HL-60 (cell line): ENCODE data around the gene CLDN9.

ENCODE experiments used
- CTCF ChIP-seq: IDR thresholded peaks from one replicate; pipeline ENCODE4 v1.5.1; 2011; ENCODE audit warnings: low read length, control low read depth, inconsistent platforms; ENCODE audit not compliant: insufficient read depth
- GABPA ChIP-seq: IDR thresholded peaks from 2 replicates; pipeline ENCODE4 v1.6.1; 2012; ENCODE audit warnings: low read depth
- POLR2AphosphoS5 ChIP-seq: IDR thresholded peaks from 2 replicates; pipeline ENCODE4 v1.6.1; 2012; ENCODE audit warnings: low read depth
- REST ChIP-seq: IDR thresholded peaks from 2 replicates; pipeline ENCODE4 v1.6.1; 2012; ENCODE audit warnings: low read depth; ENCODE audit not compliant: insufficient replicate concordance
- SPI1 ChIP-seq: IDR thresholded peaks from 2 replicates; pipeline ENCODE4 v1.6.1; 2012; ENCODE audit warnings: low read depth, mild to moderate bottlenecking, borderline replicate concordance

- TF ChIP-seq POLR2AphosphoS5: peak; percentile 92
- TF ChIP-seq CTCF: no peak
- no peak for TF ChIP-seq GABPA
- TF ChIP-seq REST: peak; percentile 28
- no peak for TF ChIP-seq SPI1
Observed at GRCh38 chr16:2980227-2981176, 32.2 kb upstream of the CLDN9 start, which contains the start of gene PKMYT1.
